ENCODE results near the gene KRT78. TPM values are rescaled to one million over a fixed set of nuclear protein-coding genes. Genes with fewer than 3 reads are reported as not detected.

The KRT78 gene
- total RNA-seq (2021) (not detected in 3 replicates), Bru-seq, nascent RNA (not detected)
- long read RNA-seq, experiment 1, result 0 reads
- long read RNA-seq, experiment 2, result 0 reads
- long read RNA-seq, experiment 3, result 0 reads

- no peaks in the 10 kb centered on the region; the same call in 1 of the 2 replicates for H3K27me3 Mint-ChIP-seq (ENCODE audit: low read depth)
- DNase-seq (ENCODE audit: low spot score) (no peak), ATAC-seq (no peak)
- no peak within 1 kb of the TSS for H3K4me3 Mint-ChIP-seq
- no peaks in the 10 kb centered on the region for H3K9me3 Mint-ChIP-seq
- TF ChIP-seq AR (CRISPR knock-in tag; IDR thresholded peaks at IDR 0.05), result no peak
- TF ChIP-seq ZNF416 (CRISPR knock-in tag; IDR thresholded peaks at IDR 0.05), result no peak
- no peak for TF ChIP-seq TEAD1 (CRISPR knock-in tag; IDR thresholded peaks at IDR 0.05)
- TF ChIP-seq USF1 (CRISPR knock-in tag; IDR thresholded peaks at IDR 0.05), result no peak
- TF ChIP-seq ZNF263 (CRISPR knock-in tag; IDR thresholded peaks at IDR 0.05; ENCODE audit: low read depth), result no peak
- no peak for TF ChIP-seq NR2C2 (CRISPR knock-in tag; IDR thresholded peaks at IDR 0.05)
- TF ChIP-seq HMGA2 (CRISPR knock-in tag; IDR thresholded peaks at IDR 0.05), result no peak
- TF ChIP-seq ZMAT4 (CRISPR knock-in tag; IDR thresholded peaks at IDR 0.05), result no peak
- no peak for TF ChIP-seq ESRRA (CRISPR knock-in tag; IDR thresholded peaks at IDR 0.05; ENCODE audit: borderline replicate concordance)
- no peak for TF ChIP-seq USF2 (CRISPR knock-in tag; IDR thresholded peaks at IDR 0.05)
- no peak for TF ChIP-seq TP53 (CRISPR knock-in tag; IDR thresholded peaks at IDR 0.05)
- TF ChIP-seq ZSCAN18 (CRISPR knock-in tag; IDR thresholded peaks at IDR 0.05), result no peak
- TF ChIP-seq ZNF512 (CRISPR knock-in tag; IDR thresholded peaks at IDR 0.05; ENCODE audit: borderline replicate concordance), result no peak
- TF ChIP-seq TCF7 (CRISPR knock-in tag; IDR thresholded peaks at IDR 0.05; ENCODE audit: low read depth), result no peak
- TF ChIP-seq NFE2L1 (CRISPR knock-in tag; IDR thresholded peaks at IDR 0.05), result no peak
- H3K36me3 Mint-ChIP-seq, result no peaks in the 10 kb centered on the region
- CTCF ChIA-PET, result interaction anchor here (0.7 kb wide), 1 partner anchor 31 kb away, joined by 3 read pairs; no protein-coding TSS in a partner anchor
- POLR2A ChIA-PET, result no interaction called here
- H3K4me1 Mint-ChIP-seq, result no peaks in the 10 kb centered on the region
- H3K27ac Mint-ChIP-seq, result no peak within 1 kb of the TSS
Measured at GRCh38 chr12:52848661-52849255, at the start of gene KRT78. TSS of gene KRT78 (minus strand) at chr12:52848994. CDS start at chr12:52848930, 64 bp downstream.

All from WTC11 (cell line).